Activated T-cell treated with anti-CD3 and anti-CD28 coated beads for 1 hour (primary cell): ENCODE data around the gene ZC3H18.

Experiments
- DNase-seq: peaks from one replicate; pipeline ENCODE4 v3.0.0-alpha.2; 2020; ENCODE audit warnings: low read depth

The ZC3H18 gene

DNA sequence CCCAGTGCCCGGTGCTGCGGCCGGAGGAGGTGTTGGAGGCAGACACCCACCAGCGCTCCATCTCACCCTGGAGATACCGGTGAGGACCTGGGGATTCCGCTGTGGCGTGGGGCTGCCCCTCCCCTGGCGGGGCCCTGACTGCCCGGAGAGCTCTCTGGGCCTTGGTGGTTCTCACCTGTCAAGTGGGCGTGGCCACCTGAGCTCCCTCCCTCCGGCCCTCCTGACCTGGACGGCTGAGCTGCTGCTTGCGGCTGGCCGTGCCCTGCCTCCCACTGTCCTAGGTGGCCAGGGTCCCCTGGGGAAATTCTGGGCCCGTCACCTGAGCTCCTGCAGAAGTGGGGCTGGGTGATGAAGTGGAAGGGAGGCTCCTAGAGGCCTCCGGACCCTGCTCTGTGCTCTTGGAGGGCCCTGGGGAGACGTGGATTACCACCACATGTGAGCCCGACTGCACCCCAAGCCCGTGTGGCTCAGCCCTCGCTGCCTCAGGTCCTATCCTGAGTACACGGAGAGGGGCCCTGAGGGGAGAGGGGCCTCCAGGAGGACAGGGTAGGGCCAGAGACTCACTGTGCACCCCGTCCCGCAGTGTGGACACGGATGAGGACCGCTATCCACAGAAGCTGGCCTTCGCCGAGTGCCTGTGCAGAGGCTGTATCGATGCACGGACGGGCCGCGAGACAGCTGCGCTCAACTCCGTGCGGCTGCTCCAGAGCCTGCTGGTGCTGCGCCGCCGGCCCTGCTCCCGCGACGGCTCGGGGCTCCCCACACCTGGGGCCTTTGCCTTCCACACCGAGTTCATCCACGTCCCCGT lies 69.2 kb downstream of the ZC3H18 start:
- no peak for DNase-seq

DNA sequence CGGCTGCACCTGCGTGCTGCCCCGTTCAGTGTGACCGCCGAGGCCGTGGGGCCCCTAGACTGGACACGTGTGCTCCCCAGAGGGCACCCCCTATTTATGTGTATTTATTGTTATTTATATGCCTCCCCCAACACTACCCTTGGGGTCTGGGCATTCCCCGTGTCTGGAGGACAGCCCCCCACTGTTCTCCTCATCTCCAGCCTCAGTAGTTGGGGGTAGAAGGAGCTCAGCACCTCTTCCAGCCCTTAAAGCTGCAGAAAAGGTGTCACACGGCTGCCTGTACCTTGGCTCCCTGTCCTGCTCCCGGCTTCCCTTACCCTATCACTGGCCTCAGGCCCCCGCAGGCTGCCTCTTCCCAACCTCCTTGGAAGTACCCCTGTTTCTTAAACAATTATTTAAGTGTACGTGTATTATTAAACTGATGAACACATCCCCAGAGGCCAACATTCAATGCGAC lies 69.9 kb downstream of the ZC3H18 start:
- DNase-seq: no peak

DNA sequence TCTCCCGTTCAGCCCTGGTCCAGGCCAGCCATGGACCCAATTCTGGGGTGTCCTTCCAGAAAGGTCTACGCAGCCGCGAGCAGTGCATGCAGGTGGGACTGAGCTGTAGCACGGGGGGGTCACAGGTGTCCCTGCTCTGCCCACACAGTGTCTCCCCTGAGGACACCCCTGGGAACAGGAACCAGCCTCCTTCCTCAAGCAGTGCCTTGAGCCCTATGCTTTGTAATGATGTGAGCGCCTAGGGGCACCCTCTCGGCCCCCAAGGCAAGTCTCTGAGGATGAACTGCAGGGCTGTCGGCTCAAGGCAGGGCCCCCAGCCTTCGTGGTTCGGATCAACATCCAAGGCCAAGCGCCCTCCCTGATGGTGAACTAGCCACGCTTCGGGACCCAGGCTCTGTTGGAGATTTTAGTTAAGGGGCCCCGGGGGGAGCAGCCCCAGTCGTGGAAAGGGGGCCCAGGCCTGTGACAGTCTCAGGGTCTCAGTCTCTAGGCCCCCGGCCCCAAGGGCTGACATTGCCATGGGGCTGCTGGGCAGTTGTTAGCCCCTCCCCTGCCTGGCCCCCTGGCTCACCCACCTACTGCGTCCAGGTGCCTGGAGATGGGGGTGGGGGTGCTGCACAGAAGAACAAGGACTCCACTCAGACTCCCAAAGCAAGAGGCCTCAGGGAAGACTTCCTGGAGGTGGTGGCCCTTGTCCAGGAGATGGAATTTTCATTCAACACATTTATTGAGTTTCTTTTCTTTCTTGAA lies 70.5 kb downstream of the ZC3H18 start:
- no peak for DNase-seq

DNA sequence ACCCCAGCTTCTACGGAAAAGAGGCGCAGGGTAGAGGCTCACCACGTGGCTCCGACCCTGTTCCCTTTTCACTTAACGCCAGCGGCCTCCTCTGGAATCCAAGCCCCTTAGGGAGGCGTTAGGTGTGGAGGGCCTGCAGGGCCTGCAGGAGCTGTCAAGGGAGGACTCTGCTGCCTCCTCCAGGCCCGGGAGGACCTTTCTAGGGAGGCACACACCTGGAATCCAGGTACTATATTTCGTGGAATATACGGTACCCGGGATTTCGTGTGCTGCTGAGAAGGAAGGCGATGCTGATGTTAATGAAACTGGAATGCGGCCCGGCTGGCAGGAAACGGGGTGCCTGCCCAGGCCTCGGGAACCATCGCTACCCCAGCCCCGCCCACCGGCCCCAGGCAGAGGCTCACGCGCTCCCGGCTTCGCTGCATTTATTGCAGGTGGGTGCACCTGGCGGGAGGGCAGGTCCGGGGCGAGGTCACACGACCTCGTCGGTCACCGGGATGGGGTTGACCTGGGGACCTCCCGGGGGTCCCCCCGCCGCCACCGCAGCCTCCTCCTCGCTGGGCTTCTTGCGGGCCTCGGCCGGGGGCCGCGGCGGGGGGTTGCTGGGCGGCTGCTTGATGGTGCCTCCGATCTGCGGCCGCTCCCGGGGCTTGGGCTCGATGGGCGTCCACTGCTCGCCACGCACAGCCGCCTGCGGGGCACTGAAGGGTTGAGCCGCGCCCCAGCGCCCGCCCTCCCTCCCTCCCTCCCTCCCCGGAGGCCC lies 72.9 kb downstream of the ZC3H18 start:
- no peak for DNase-seq

DNA sequence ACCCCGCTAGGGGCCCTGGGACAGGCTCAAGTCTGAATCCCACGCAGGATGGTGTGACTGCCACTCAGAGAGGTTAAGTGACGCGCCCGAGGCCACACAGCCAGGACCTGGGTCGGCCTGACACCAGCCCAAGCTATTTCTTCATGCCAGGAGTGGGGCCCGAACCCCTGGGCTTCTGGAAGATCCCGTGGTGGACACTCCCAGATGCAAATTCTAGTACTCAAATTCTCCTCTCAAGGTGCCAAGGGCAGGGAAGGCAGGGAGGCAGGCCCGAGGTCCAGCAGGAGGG lies 73.4 kb downstream of the ZC3H18 start:
- DNase-seq: no peak

DNA sequence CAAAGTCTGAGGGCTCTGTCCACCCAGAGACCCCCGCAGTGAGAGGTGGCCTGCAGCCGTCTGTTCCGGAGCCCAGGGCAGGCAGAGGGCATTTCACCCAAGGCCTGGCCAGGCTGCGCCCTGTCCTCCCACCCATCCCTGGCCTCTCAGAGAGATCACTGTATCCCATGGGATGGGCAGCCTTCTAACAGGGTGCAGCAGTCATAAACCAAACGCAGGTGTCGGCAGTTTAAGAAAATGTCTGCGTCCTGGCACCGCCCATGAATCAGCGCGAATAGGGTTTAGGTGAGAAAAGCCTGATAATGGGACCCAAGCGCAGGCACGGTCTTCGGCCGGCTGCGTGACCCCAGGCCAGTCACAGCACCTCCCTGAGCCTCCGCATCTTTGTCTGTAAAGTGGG lies 75.3 kb downstream of the ZC3H18 start:
- DNase-seq: no peak

DNA sequence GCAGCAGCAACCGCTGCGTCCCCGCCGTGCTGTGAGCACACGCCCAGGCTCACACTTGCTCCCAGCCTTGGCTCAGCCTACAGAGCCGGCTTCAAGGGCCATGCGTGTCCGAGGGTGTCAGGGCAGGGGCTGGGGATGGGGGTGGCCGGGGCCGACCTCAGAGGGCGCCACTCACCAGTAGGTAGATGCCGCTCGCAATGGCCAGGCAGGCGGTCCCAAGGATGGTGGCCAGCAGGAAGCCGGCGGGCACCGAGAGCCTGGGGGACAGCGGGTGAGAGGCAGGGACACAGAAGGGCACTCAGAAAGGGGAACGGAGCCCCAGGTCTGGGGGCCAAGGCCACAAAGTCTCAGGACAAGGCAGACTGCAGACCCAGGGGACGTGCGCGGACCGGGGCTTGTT lies 75.7 kb downstream of the ZC3H18 start:
- DNase-seq: no peak

DNA sequence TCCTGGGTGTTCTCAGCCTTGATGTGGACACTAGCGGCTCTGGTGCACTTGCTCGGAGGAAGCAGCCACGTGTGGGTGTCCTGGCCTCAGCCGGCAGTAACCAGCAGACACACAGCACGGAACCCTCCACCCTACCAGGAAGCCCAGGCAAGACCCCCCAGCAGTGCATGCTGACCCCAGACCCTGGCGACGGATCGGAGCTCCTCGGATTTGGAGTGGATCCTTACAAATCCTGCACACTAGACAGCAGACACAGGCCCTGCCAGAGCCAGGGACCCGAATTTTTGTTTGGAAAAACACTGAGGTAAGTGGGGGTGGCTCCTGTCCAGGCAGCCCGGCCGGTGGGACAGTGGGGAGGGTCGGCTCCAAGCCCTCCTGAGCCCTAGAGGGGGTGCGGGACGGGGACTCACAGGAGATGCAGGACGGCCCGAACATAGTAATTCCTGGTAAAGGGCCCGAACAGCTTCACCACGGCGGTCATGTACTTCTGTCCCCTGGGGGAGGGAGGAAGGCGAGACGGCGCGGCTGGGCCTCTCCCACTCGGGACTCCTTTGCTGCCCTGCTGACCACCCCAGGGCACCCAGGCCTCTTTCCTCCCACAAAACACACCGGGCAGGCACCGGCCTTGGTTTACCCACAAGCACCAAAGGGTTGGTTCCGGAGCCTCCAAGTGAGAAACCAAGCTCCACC lies 76.3 kb downstream of the ZC3H18 start:
- DNase-seq: no peak

DNA sequence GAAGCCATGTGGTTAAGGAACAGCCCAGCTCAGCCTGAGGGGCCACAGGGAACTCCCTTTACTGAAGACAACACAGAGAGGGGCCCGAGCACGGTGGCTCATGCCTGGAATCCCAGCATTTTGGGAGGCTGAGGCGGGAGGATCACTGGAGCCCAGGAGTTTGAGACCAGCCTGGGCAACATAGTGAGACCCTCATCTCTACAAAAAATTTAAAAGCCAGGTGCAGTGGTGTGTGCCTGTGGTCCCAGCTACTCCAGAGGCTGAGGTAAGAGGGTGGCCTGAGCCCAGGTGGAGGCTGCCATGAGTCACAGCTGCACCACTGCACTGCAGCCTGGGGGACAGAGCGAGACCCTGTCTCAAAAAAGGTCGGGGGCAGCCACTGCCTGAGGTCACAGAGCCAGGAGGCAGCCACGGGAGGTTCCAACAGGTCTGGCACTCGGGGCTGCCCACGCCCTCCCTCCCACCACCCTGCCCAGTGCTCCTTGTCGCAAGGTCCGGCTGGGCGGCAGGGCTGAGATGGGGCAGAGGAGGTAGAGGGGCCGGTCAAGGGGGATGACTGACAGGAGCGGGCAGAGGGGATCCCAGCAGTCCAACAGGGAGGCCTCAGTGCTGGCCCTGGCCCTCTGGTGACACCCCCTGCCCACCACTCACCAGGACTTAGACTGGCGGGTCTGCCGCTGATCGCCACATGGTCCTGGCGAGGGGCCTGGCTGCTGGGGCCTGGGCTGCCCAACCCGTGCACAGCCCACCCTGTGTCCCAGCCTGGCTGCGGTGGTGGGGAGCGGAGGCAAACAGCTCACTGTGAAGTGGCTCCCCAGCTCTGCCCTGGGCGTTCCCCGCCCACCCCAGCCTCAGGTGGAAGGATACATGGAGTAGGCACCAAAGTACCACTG lies 77.2 kb downstream of the ZC3H18 start:
- DNase-seq: no peak

DNA sequence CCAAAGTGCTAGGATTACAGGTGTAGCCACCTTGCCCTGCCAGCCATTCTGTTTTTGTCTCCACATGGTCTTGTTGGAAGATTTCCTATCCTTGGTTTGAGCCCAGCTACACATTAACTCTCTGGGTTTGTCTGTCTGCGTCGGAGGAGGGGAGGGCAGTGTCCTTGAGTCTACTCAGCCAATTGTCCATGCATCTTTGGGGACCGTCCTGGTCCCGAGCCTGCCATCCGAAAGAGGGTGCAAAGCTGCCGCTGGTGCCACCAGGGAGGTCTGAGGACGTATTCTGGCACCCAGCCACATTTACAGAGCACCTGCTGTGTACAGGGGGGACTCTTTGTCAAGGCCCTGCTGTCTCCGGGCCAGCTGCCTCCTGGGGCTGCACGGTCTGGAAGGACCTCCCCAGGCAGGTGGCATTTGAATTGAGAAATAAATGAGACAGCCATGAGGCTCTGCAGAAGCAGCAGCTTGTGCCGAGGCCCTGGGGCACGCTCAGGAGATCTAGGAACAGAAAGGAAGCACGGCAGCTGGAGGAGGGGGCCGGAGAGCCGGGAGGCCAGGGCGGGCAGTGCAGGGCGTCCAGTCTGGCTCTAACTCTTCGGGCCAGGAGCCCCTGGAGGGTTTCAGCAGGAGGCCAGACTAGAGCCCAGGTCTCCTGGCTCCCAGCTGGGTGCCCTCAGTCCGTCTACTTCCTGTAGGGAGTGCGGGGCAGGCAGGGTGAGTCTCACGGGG lies 79.2 kb downstream of the ZC3H18 start:
- DNase-seq: no peak

DNA sequence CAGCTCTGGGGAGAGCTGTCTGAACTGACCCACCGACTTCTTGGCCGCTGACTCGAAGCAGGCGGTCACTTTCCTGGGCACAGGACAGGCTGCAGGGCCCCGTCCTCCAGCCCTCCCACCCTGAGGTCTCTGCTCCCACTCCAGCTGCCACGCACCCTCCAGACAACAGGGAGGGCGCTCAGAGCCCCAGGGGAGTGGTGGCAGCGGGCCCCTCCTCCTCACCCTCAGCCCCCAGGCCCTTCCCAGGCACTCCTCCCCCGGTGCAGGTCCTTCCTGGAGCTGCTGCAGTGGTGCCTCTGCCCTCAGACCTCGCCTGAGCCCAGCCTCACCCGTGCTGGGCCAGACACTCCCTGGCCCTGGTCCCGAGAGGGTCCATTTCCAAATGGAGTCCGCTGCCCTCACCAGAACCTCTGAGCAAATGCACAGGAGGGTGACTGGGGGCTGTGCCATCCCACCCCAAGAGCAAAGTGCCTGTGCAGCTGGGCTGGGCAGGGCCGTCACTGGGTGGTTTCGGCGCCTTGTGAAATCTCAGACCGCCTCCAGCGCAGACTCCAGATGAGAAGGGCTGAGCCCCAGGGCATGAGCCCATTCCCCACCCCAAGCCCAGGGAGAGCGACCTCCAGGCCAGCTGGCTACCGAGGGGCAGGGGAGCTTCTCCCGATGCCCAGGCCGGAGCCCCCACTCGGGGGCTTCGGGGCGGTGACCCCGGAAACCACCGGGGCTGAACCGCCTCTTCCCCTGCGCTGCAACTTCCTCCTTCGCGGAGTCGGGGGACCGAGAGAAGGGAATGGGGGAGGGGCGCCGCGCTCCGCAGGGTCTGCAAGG lies 79.9 kb downstream of the ZC3H18 start:
- no peak for DNase-seq

DNA sequence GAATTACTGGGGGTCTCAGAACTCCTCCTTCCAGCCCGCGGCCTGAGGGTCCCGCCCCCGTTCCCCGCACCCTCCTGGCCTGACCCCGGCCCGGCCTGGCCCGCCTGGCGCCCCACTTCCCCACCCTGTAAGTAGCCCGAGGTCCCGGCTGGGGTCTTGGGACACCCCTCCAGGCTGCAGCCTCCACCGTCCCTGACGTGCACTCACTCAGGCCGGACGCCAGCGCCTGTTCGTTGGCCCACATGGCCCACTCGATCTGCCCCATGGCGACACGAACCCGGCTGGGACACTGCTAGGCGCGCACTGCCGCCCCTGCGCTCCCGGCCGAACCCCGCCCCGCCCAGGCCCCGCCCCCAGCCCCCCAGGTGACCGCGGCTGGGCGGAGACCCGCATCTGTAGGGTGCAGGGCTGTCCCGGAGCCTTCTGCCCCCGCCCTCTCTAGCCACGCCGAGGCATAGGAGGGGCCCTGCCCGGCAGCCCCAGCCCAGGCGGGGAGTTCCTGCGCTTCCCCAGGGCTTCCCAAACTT lies 80.6 kb downstream of the ZC3H18 start, which contains the start of gene CYBA:
CYBA (minus strand) TSS at position 305 of the 527 bp plus-strand sequence; CDS start at position 265, 40 bp downstream.
- peak; percentile 64 for DNase-seq

DNA sequence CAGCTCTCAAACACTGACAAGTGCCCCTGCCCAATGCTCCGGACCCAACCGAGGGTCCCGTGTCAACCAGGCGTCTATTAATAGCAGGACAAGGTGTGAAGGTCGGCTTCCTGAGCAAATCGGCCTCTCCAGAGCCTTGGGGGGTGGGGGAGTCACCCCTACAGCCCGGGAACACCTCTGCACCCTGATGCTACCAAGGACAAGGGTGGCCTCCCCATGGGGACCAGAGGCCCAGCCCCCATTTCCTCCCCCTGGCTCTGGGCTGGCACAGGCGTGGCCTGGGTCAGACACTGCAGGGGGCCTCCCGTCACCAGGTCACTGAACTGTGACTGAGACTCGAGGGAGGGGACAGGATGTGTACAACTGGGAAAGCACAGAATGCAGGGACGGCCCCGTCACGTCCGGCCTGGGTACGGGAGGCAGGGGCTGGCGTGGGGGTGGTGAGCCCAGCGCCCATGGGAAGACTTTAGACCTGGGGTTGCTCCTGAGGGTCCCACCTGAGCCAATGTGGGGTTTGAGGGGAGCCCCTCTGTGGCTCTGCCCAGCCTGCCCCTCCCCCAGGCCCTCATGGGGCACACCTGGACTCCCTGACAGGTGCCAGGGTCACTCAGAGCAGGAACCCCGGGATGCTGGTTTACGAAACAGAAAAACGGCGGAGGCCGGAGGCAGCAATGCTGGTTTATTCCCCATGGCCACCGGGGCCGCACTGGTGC lies 81.2 kb downstream of the ZC3H18 start:
- DNase-seq: peak; percentile 48

DNA sequence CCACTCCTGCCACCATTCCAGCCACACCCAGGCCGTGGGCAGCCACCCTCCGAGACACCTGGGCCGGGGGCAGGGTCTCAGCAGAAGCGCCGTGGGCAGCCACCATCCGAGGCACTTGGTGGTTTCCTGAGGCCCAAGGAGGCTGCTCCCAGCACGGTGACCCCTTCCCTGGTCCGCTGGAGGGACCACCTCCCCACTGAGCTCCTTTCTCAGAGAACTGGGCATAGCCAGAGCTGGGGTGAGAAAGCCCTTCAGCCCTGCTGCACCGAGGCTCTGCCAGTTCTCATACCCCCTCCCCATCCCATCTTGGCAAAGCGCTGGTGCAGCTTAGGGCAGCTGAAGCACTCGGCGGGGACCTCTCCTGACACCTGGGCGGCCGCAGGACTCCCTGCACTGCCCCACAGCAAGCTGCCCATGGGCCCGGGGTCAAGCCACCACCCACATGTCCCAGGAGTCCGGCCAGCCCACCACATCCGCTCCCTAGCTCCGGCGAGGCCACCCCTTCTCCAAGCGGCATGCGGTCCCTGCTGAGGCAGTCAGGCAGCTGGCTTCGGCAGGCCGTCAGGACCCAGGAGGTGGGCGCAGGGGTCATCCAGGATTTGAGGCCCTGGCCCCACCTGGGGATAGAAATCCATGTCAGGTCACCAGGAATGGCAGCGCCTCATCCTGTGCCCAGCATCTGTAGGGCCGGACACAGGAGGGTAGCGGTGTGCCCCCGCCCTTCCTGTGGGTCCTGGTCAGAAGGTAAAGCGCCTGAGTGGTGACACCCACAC lies 82.0 kb downstream of the ZC3H18 start:
- DNase-seq: no peak

DNA sequence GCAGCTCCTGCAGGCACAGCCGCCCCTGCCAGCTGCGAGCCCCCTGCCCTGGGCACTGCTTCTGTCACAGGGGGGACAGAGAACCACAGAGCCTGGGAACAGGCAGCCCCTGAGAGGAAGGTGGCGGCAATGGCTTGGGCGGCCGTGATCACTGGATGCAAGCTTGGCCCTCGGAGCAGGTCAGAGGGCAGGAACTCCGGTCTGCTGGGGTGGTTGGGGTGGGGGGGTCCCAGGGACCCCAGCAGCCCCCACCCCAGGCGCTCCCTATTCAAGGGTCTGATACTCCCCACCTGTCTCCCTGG lies 82.5 kb downstream of the ZC3H18 start:
- no peak for DNase-seq

DNA sequence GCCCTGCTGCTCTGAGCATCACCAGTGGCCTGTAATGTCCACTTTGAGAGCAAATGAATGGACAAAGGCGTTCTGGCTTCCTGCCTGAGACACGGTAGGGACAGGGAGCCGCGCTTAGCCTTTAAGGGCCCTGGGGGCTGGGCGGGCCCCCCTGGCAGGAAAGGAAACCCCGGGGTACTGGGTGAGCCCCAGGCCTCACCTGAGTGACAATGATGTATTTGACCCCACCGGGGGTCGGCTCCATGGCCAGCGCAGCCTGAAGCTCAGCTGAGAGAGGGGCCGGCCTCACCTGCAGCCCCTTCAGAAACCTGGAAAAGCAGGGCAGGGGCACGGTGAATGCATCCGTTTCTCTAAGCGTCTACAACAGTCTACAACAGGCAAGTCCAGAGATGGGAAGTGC lies 82.9 kb downstream of the ZC3H18 start:
- DNase-seq: no peak

DNA sequence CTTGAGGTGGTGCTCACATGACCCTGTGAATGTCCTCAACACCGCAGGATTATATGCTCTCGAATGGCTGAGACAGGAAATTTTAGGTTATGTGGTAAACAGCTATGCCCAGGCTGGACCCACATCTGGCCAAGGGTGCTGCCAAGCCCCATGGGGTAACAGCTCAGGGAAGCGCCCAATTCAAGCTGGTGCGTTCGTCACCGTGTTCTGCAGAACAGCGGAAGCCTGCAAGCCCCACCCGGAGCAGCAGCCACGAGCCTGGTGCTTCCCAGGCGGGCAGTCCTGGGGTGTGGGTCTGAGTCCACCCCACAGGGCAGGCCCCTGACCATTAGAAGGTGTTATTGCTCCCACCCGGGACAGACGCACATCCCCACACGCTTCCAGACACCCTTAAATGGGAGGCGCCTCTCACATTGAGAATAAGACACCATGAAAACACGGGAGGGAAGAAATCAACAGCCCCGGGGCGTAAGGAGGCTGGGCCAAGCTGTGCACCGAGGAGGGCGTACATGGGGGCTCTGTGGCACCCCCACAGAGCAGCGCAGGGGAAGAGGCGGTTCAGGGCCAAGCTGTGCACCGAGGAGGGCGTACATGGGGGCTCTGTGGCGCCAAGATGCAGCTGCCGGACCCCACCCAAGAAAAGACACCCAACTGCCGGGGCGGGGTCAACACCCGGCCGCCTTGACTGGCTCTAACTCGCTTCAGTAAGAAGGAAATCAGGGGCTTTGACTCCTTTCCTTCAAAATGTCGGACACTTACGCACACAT lies 83.6 kb downstream of the ZC3H18 start:
- DNase-seq: no peak
